ENCODE results near the gene MRGPRF. TPM values are rescaled to one million over a fixed set of nuclear protein-coding genes. Genes with fewer than 3 reads are reported as not detected.

The MRGPRF gene
- total RNA-seq, 3 donors from 2014 or later (not counting 1 experiment from before 2014, with no cell fraction given) = not detected

DNA sequence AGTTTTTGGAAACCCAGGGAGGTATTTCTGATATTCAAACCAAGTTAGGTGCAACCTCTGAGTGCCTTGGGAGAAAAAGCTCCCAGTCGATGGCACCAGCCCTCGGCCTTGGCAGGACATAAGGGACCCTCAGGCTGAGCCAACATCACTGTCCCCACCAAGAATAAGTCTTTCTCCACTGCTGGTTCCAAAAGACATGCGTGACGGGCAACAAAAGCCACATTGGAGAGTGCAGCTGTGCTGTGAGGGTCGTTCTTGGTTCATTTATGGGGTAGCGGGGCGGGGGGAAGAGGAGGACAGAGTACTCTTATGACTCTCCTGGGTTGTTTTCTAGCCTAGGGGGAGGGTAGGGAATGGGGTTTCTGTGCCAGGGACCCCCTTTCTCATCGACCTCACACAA lies 24.5 kb upstream of the MRGPRF start:
- DNase-seq = no peak
- Mint-ChIP-seq H3K27me3 (ENCODE audit: low read depth in 2 of 2) (peaks cover 0 to 8% of the 10 kb centered on the region in 2 donors), H3K27ac (no peak overlapping the region), H3K4me1 (no peaks in the 10 kb centered on the region), H3K4me3 (no peak overlapping the region), H3K9me3 (no peaks in the 10 kb centered on the region), H3K36me3 (no peaks in the 10 kb centered on the region)
- Histone ChIP-seq H3K4me1 (ENCODE audit: control insufficient read depth, insufficient read depth, low read length) (no peaks in the 10 kb centered on the region), H3K36me3 (ENCODE audit: control insufficient read depth, insufficient read depth, low read length) (no peaks in the 10 kb centered on the region), H3K27me3 (ENCODE audit: control insufficient read depth, insufficient read depth, low read length) (no peaks in the 10 kb centered on the region), H3K27ac (ENCODE audit: low read length) (no peak overlapping the region), H3K9me3 (ENCODE audit: control insufficient read depth, insufficient read depth, low read length) (no peaks in the 10 kb centered on the region), H3K4me3 (ENCODE audit: low read length) (no peak overlapping the region)
- ATAC-seq = no peak
- intact Hi-C loops (cut with micrococcal nuclease) = no loop called here
- TF ChIP-seq, protein P1, sequence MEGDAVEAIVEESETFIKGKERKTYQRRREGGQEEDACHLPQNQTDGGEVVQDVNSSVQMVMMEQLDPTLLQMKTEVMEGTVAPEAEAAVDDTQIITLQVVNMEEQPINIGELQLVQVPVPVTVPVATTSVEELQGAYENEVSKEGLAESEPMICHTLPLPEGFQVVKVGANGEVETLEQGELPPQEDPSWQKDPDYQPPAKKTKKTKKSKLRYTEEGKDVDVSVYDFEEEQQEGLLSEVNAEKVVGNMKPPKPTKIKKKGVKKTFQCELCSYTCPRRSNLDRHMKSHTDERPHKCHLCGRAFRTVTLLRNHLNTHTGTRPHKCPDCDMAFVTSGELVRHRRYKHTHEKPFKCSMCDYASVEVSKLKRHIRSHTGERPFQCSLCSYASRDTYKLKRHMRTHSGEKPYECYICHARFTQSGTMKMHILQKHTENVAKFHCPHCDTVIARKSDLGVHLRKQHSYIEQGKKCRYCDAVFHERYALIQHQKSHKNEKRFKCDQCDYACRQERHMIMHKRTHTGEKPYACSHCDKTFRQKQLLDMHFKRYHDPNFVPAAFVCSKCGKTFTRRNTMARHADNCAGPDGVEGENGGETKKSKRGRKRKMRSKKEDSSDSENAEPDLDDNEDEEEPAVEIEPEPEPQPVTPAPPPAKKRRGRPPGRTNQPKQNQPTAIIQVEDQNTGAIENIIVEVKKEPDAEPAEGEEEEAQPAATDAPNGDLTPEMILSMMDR (IDR thresholded peaks at IDR 0.05) = no peak
- 90% methylated on average over 8 of the region's 8 CpGs for WGBS (ENCODE audit: insufficient coverage)

DNA sequence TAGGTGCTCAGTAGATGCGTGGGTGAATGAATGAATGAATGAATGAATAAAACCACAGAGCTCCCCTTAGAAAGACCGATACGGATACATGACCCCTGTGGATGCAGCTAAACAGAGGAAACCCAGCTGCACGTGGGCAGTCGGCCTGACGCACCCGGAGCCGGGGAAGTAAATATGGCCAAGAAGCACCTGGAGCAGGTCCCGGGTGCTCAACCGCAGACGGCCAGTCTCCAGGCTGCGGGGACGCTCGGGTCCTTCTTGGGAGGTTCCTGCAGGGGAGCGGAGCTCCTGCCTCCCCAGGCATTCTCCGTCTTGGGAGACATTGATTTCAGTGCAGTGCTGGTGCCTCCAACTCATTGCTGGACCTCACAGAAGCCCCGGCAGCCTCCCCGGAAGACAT lies 24.0 kb upstream of the MRGPRF start:
- no peaks in the 10 kb centered on the region for H3K36me3 Mint-ChIP-seq
- Histone ChIP-seq H3K27ac (ENCODE audit: low read length) (no peak overlapping the region), H3K36me3 (ENCODE audit: control insufficient read depth, insufficient read depth, low read length) (no peaks in the 10 kb centered on the region), H3K4me1 (ENCODE audit: control insufficient read depth, insufficient read depth, low read length) (no peaks in the 10 kb centered on the region), H3K27me3 (ENCODE audit: control insufficient read depth, insufficient read depth, low read length) (no peaks in the 10 kb centered on the region), H3K9me3 (ENCODE audit: control insufficient read depth, insufficient read depth, low read length) (no peaks in the 10 kb centered on the region), H3K4me3 (ENCODE audit: low read length) (no peak overlapping the region)
- no peak overlapping the region for H3K27ac Mint-ChIP-seq
- H3K9me3 Mint-ChIP-seq = no peaks in the 10 kb centered on the region
- 92% methylated on average over 16 of the region's 18 CpGs for WGBS (ENCODE audit: insufficient coverage)
- H3K27me3 Mint-ChIP-seq (ENCODE audit: low read depth in 2 of 2) = peaks cover 0 to 8% of the 10 kb centered on the region in 2 donors
- ATAC-seq (no peak), DNase-seq (no peak)
- no peaks in the 10 kb centered on the region for H3K4me1 Mint-ChIP-seq
- H3K4me3 Mint-ChIP-seq = no peak overlapping the region
- TF ChIP-seq, protein P1 (IDR thresholded peaks at IDR 0.05) = no peak
- intact Hi-C loops (cut with micrococcal nuclease) = no loop called here

DNA sequence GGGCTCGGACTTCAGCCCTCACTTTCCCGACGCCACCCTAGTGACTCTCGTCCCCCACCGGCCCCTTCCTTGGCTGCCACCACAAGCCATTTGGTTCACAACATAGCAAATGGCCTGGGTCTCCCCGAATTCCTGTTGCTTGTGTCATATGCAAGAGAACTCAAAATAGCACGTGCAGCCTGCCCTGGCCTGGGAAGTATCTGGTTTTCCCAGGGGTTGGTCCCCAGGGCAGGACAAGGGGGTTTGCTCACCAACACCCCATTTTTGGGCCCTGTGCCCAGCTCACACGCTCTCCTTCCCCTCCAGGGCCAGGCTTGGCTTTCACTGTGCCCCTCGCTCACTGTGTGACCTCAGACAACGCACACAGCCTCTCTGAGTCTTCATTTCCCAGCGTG lies 22.9 kb upstream of the MRGPRF start:
- ATAC-seq = no peak
- Histone ChIP-seq H3K4me1 (ENCODE audit: control insufficient read depth, insufficient read depth, low read length) (no peaks in the 10 kb centered on the region), H3K27ac (ENCODE audit: low read length) (no peak overlapping the region), H3K36me3 (ENCODE audit: control insufficient read depth, insufficient read depth, low read length) (no peaks in the 10 kb centered on the region), H3K4me3 (ENCODE audit: low read length) (no peak overlapping the region), H3K9me3 (ENCODE audit: control insufficient read depth, insufficient read depth, low read length) (no peaks in the 10 kb centered on the region), H3K27me3 (ENCODE audit: control insufficient read depth, insufficient read depth, low read length) (no peaks in the 10 kb centered on the region)
- Mint-ChIP-seq H3K4me3 (no peak overlapping the region), H3K27ac (no peak overlapping the region), H3K36me3 (no peaks in the 10 kb centered on the region), H3K27me3 (ENCODE audit: low read depth in 2 of 2) (peaks cover 6 to 8% of the 10 kb centered on the region in 2 donors), H3K4me1 (no peaks in the 10 kb centered on the region), H3K9me3 (no peaks in the 10 kb centered on the region)
- TF ChIP-seq, protein P1 (IDR thresholded peaks at IDR 0.05) = no peak
- WGBS (ENCODE audit: insufficient coverage) = 84% methylated on average over 11 of the region's 11 CpGs
- intact Hi-C loops (cut with micrococcal nuclease) = no loop called here
- no peak for DNase-seq

DNA sequence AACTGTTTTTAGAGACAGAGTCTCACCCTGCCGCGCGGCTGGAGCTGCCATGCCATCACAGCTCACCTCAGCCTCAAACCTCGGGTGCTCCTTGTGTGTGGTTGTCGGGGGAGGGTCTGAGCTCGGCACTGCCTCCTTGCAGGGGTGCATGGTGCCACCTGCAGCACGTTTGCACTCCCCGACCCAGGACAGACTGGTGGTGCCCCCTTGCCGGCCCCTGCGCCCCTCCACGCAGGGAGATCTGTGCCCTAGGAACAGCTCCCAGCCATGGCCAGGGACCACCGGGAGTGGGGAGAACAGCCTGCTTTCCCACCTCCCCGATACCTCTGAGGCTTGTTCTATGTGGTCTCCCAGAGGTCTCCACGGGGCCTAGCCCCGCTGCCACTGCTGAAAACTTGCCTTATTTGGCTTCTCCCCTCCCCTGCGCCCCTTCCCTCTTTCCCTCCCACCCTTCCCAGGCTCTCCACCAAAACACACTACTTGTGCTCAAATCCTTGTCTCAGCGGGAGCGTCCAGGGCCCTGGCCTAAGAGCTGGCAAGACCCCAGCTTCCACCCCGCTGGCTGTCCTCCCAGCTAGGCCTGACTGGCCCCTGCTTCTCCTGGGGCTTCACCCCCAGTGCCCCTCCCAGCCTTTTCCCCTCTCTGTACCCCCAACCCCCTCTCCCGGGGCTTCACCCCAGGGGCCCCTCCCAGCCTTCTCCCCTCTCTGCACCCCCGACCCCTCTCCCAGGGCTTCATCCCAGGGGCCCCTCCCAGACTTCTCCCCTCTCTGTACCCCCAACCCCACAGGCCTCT lies 22.3 kb upstream of the MRGPRF start:
- Mint-ChIP-seq H3K4me1 (no peaks in the 10 kb centered on the region), H3K27ac (no peak overlapping the region), H3K9me3 (no peaks in the 10 kb centered on the region), H3K27me3 (ENCODE audit: low read depth in 2 of 2) (peaks cover 6 to 9% of the 10 kb centered on the region in 2 donors), H3K36me3 (no peaks in the 10 kb centered on the region), H3K4me3 (no peak overlapping the region)
- no peaks in the 10 kb centered on the region for H3K9me3 ChIP-seq (ENCODE audit: control insufficient read depth, insufficient read depth, low read length)
- ATAC-seq = no peak
- no peak overlapping the region for H3K27ac ChIP-seq (ENCODE audit: low read length)
- no peaks in the 10 kb centered on the region for H3K4me1 ChIP-seq (ENCODE audit: control insufficient read depth, insufficient read depth, low read length)
- H3K27me3 ChIP-seq (ENCODE audit: control insufficient read depth, insufficient read depth, low read length) = no peaks in the 10 kb centered on the region
- no peak for DNase-seq
- intact Hi-C loops (cut with micrococcal nuclease) = no loop called here
- TF ChIP-seq, protein P1 (IDR thresholded peaks at IDR 0.05) = no peak
- no peaks in the 10 kb centered on the region for H3K36me3 ChIP-seq (ENCODE audit: control insufficient read depth, insufficient read depth, low read length)
- no peak overlapping the region for H3K4me3 ChIP-seq (ENCODE audit: low read length)
- WGBS (ENCODE audit: insufficient coverage) = 79% methylated on average over 21 of the region's 21 CpGs
